Chondrocyte (in vitro differentiated cells): ENCODE results near the gene CACNA1B. TPM values are rescaled to one million over a fixed set of nuclear protein-coding genes. Genes with fewer than 3 reads are reported as not detected.

ENCODE experiments used
- DNase-seq: peaks from one replicate; pipeline ENCODE4 v3.0.0; 2021; ENCODE audit warnings: mixed read lengths, low spot score
- H3K27ac Mint-ChIP-seq: one replicate; pipeline ENCODE4 v1.8.0; 2021; ENCODE audit warnings: mild to moderate bottlenecking, moderate library complexity, mixed read lengths; ENCODE audit not compliant: unreplicated experiment
- H3K27me3 Mint-ChIP-seq: 2 replicates; pipeline ENCODE4 v1.8.0; 2021; ENCODE audit warnings: low read depth, mixed read lengths
- H3K36me3 Mint-ChIP-seq: 2 replicates; pipeline ENCODE4 v1.8.0; 2021; ENCODE audit warnings: low read depth, mixed read lengths
- H3K4me1 Mint-ChIP-seq: 2 replicates; pipeline ENCODE4 v1.8.0; 2021; ENCODE audit warnings: low read depth, mild to moderate bottlenecking, mixed read lengths
- H3K4me3 Mint-ChIP-seq: one replicate; pipeline ENCODE4 v1.8.0; 2021; ENCODE audit warnings: mild to moderate bottlenecking, moderate library complexity, mixed read lengths; ENCODE audit not compliant: unreplicated experiment
- H3K9me3 Mint-ChIP-seq: 2 replicates; pipeline ENCODE4 v1.8.0; 2021; ENCODE audit warnings: low read depth, mixed read lengths
- CTCF ChIP-seq: fragments of 200-600 bp; sonication (generic); IDR thresholded peaks from 2 replicates; pipeline ENCODE4 v1.5.0; 2021; ENCODE audit warnings: antibody characterized with exemption, mild to moderate bottlenecking, moderate library complexity
- total RNA-seq: library from RNA; stranded (reverse); gene quantifications from 3 replicates; pipeline ENCODE4 v1.2.1, GENCODE V29; 2021

Gene CACNA1B
- total RNA-seq, 1 donor from 2014 or later, result 3.7 TPM

DNA sequence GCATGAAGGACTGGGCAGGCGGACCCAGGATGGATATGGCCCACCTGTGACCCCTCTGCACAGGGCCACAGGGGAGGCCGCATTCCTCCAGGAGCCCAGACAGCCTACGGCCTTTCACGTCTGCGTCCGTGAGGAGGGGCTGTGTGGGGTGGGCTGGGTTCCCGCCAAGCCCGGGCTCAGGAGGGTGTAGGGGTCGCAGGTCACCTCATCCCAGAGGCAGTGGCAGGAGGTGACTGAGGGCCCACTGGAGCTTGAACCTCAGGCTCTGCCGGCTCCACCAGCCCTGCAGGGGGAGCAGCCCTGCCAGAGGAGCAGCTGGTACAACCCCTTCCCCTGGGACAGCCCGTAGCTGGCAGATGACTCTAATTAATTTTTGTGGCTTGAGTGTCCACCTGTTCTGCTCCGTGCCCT is 40.7 kb upstream of the CACNA1B start:
- Mint-ChIP-seq H3K36me3 (peaks cover 16% of the 10 kb centered on the region), H3K9me3 (peaks cover 5% of the 10 kb centered on the region), H3K27ac (no peak overlapping the region), H3K4me3 (no peak overlapping the region), H3K27me3 (no peaks in the 10 kb centered on the region), H3K4me1 (no peaks in the 10 kb centered on the region)
- no peak for TF ChIP-seq CTCF
- DNase-seq, result peak; percentile 77

- DNase-seq, result peak; percentile 74
- peaks cover 16% of the 10 kb centered on the region for H3K36me3 Mint-ChIP-seq
- TF ChIP-seq CTCF, result no peak
- no peak overlapping the region for H3K27ac Mint-ChIP-seq
- H3K27me3 Mint-ChIP-seq, result no peaks in the 10 kb centered on the region
- H3K4me1 Mint-ChIP-seq, result no peaks in the 10 kb centered on the region
- H3K9me3 Mint-ChIP-seq, result peaks cover 5% of the 10 kb centered on the region
- H3K4me3 Mint-ChIP-seq, result no peak overlapping the region
Measured at GRCh38 chr9:137837345-137838278, 40.0 kb upstream of the CACNA1B start.

- TF ChIP-seq CTCF, result no peak
- H3K36me3 Mint-ChIP-seq, result peaks cover 16% of the 10 kb centered on the region
- H3K4me3 Mint-ChIP-seq, result no peak overlapping the region
- H3K27ac Mint-ChIP-seq, result no peak overlapping the region
- DNase-seq, result no peak
- H3K27me3 Mint-ChIP-seq, result no peaks in the 10 kb centered on the region
- H3K4me1 Mint-ChIP-seq, result no peaks in the 10 kb centered on the region
- peaks cover 5% of the 10 kb centered on the region for H3K9me3 Mint-ChIP-seq
Measured at GRCh38 chr9:137838576-137838975, 39.0 kb upstream of the CACNA1B start.

DNA sequence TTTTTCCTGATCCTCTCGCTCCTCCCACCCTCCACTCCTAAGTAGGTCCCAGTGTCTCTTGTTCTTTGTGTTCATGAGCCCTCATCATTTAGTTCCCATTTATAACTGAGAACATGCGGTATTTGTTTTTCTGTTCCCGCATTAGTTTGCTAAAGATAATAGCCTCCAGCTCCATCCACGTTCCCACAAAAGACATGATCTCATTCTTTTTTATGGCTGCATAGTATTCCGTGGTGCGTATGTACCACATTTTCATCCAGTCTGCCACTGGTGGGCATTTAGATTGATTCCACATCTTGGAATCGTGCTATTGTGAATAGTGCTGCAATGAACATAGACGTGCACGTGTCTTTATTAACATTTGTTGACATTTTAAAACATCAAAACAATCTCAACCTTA is 34.2 kb upstream of the CACNA1B start:
- peaks cover 5% of the 10 kb centered on the region for H3K9me3 Mint-ChIP-seq
- H3K27me3 Mint-ChIP-seq, result no peaks in the 10 kb centered on the region
- H3K4me3 Mint-ChIP-seq, result no peak overlapping the region
- H3K36me3 Mint-ChIP-seq, result peaks cover 7% of the 10 kb centered on the region
- no peak for DNase-seq
- no peaks in the 10 kb centered on the region for H3K4me1 Mint-ChIP-seq
- no peak overlapping the region for H3K27ac Mint-ChIP-seq
- no peak for TF ChIP-seq CTCF

DNA sequence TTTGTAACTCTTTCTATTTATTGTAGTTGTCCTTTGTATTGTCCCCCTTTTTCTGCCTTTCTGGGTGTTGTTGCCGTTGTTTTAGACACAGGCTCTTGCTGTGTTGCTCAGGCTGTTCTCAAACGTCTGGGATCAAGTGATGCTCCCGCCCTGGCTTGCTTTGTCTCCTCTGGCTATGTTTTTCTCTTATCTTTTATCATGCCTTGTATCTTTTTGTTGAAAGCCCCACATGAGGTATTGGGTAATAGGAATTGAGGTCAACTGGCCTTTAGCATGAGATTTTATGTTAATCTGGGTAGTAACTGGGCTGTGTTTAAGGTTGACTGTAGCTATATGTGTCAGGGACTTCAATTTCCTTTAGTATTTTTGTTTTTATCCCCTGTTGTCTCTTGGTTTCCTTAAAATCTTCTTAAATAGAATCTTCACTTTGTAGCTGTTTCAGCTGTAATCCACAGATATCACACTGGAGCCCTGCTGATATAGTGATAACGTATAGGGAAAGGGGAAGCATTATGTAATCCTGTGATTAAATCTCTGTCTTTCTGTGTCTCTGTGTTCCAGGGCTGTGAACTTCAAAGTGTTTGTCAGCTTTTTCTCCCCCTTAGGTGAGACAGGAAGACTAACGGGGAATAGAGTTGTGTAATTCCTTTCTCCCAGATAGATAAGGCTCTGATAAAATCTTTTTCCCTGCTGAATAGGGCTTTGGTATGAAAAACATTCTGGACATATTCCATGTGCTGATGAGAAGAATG is 25.9 kb upstream of the CACNA1B start:
- H3K36me3 Mint-ChIP-seq, result peaks cover 9% of the 10 kb centered on the region
- H3K9me3 Mint-ChIP-seq, result peaks cover 15% of the 10 kb centered on the region
- H3K27me3 Mint-ChIP-seq, result no peaks in the 10 kb centered on the region
- H3K4me1 Mint-ChIP-seq, result no peaks in the 10 kb centered on the region
- TF ChIP-seq CTCF, result no peak
- H3K27ac Mint-ChIP-seq, result no peak overlapping the region
- no peak overlapping the region for H3K4me3 Mint-ChIP-seq
- DNase-seq, result no peak
